Measurements from ENCODE around the gene UBE3D. TPM values are rescaled to one million over a fixed set of nuclear protein-coding genes. Genes with fewer than 3 reads are reported as not detected.

UBE3D gene
- total and polyA plus RNA-seq, 2 of the 8 experiments (the other 6 are each of a cell fraction or from before 2014, with no cell fraction given) = 5.7 to 16.3 TPM

GRCh38 chr6:83108378-83108777 lies 42.7 kb upstream of the UBE3D start:
- POLR2A ChIA-PET (ENCODE audit: partially characterized antibody) = no interaction called here
- H3K4me2 ChIP-seq (ENCODE audit: insufficient read depth in 1 of 2, low read depth in 2 of 2, low read length in 2 of 2) = no peak overlapping the region
- no peaks in the 10 kb centered on the region for H3K9me3 ChIP-seq (ENCODE audit: insufficient read depth in 2 of 2, low read depth in 1 of 2, low read length in 1 of 2)
- H2BK120ac ChIP-seq (replicated peaks; ENCODE audit: low read depth, low read length) = no peak overlapping the region
- no peaks in the 10 kb centered on the region for H3K23me2 ChIP-seq (ENCODE audit: low read depth, low read length)
- no peak overlapping the region for H3K27ac ChIP-seq (ENCODE audit: low read depth, low read length)
- H3K36me3 ChIP-seq (ENCODE audit: control insufficient read depth in 2 of 4, insufficient read depth in 4 of 4, low read length in 3 of 4) = peaks cover 0 to 22% (median 2%) of the 10 kb centered on the region in 4 experiments; a peak in 4 of 8 replicates
- H4K5ac ChIP-seq (ENCODE audit: insufficient read length, low read depth, low read length) = no peak overlapping the region
- no peak overlapping the region for H2BK20ac ChIP-seq (ENCODE audit: low read length)
- H4K20me1 ChIP-seq (replicated peaks in 1 of 2; ENCODE audit: control insufficient read depth in 1 of 2, insufficient read depth in 2 of 2, low read length in 2 of 2) = no peaks in the 10 kb centered on the region
- no peak overlapping the region for H4K91ac ChIP-seq (replicated peaks; ENCODE audit: insufficient read length, low read length)
- DNase-seq (ENCODE audit: low read depth in 1 of 2, low spot score in 2 of 2) (no peak), FAIRE-seq (no peak)
- no peak overlapping the region for H3K4me3 ChIP-seq (ENCODE audit: extremely low read depth in 1 of 4, insufficient read depth in 2 of 4, low read depth in 3 of 4, low read length in 4 of 4)
- H2AK5ac ChIP-seq (ENCODE audit: low read depth, low read length) = no peak overlapping the region
- H4K8ac ChIP-seq (ENCODE audit: extremely low read depth, insufficient read depth, low read length) = no peak overlapping the region
- CTCF ChIA-PET (ENCODE audit: partially characterized antibody) = interaction anchor here (0.7 to 0.8 kb wide), 3 partner anchors 12 to 27 kb away, joined by 3 read pairs; no protein-coding TSS in a partner anchor
- no peaks in the 10 kb centered on the region for H3K79me2 ChIP-seq (ENCODE audit: control insufficient read depth in 1 of 2, insufficient read depth in 2 of 2, low read length in 2 of 2)
- H3K4me1 ChIP-seq (replicated peaks in 1 of 4; ENCODE audit: control insufficient read depth in 3 of 4, insufficient read depth in 4 of 4, low read length in 3 of 4) = no peaks in the 10 kb centered on the region
- H3K9ac ChIP-seq (replicated peaks in 1 of 4; ENCODE audit: extremely low read depth in 1 of 4, low read depth in 3 of 4, low read length in 3 of 4) = no peak overlapping the region
- no peak overlapping the region for H2BK12ac ChIP-seq (ENCODE audit: low read depth, low read length)
- 80% methylated on average over 1 of the region's 1 CpG; no CpG with 5 or more reads in 1 of the 2 experiments for WGBS, 2 experiments (ENCODE audit: extremely low coverage in 1 of 2, insufficient coverage in 1 of 2, insufficient read length in 1 of 2, insufficient replicate concordance in 2 of 2, low coverage in 1 of 2, low lambda C conversion rate in 2 of 2, missing lambda C conversion rate in 1 of 2)
- H3K79me1 ChIP-seq (ENCODE audit: low read depth, low read length) = no peaks in the 10 kb centered on the region
- no peaks in the 10 kb centered on the region for H3K27me3 ChIP-seq (replicated peaks in 1 of 4; ENCODE audit: control insufficient read depth in 3 of 4, extremely low read depth in 1 of 4, insufficient read depth in 3 of 4, low read length in 3 of 4)
- no peak overlapping the region for H3K23ac ChIP-seq (ENCODE audit: insufficient read length)
- no peak overlapping the region for H3K18ac ChIP-seq (ENCODE audit: extremely low read depth, low read length)
- no peak overlapping the region for H2BK5ac ChIP-seq (ENCODE audit: low read depth, low read length)
- TF ChIP-seq SUZ12 (IDR thresholded peaks at IDR 0.05; ENCODE audit: low read length) (no peak), ASH2L (IDR thresholded peaks at IDR 0.05; ENCODE audit: low read length) (no peak), RFX5 (IDR thresholded peaks at IDR 0.05; ENCODE audit: borderline replicate concordance, low read depth, low read length) (no peak), SIRT6 (IDR thresholded peaks at IDR 0.05; ENCODE audit: low read length) (no peak), ATF3 (IDR thresholded peaks at IDR 0.05; ENCODE audit: insufficient read depth, low read depth, low read length) (no peak), TEAD4 (IDR thresholded peaks at IDR 0.05; ENCODE audit: low read depth, low read length) (no peak), E2F6 (IDR thresholded peaks at IDR 0.05) (no peak), RBBP5 (IDR thresholded peaks at IDR 0.05; ENCODE audit: borderline replicate concordance, low read depth, low read length) (no peak), SIN3A (conservative IDR thresholded peaks at IDR 0.05 in 1 of 2, IDR thresholded peaks at IDR 0.05 in 1 of 2; ENCODE audit: low read depth in 1 of 2, low read length in 2 of 2) (no peak)
- H2AFZ ChIP-seq (ENCODE audit: low read length) = no peak overlapping the region
- no peak overlapping the region for H2BK15ac ChIP-seq (ENCODE audit: low read length)
- no peak overlapping the region for H3K4ac ChIP-seq (replicated peaks; ENCODE audit: insufficient read length, low read depth, low read length)
- no peak overlapping the region for H3K56ac ChIP-seq (replicated peaks; ENCODE audit: insufficient read length, low read depth, low read length)
- no peak overlapping the region for H3K14ac ChIP-seq (ENCODE audit: insufficient read length)

All from H1 (cell line).